Measurements from ENCODE around the gene GNG2. TPM values are rescaled to one million over a fixed set of nuclear protein-coding genes. Genes with fewer than 3 reads are reported as not detected.

GNG2 gene
- total and polyA plus RNA-seq, 2 donors (not counting 1 experiment from before 2014, with no cell fraction given) = 21.1 to 21.5 TPM

GRCh38 chr14:51869411-51870100 is 9.1 kb downstream of the GNG2 start:
- no peak overlapping the region for H2AFZ ChIP-seq (ENCODE audit: low read length)
- H3K4me3 ChIP-seq (replicated peaks in 1 of 4; ENCODE audit: control extremely low read depth in 1 of 4, insufficient read depth in 1 of 4, low read depth in 3 of 4, low read length in 4 of 4) = no peak overlapping the region
- H3K9ac ChIP-seq (ENCODE audit: insufficient read depth, low read length) = no peak overlapping the region
- no peak for DNase-seq (ENCODE audit: low read depth in 2 of 2)
- no peak for TF ChIP-seq EZH2 (IDR thresholded peaks at IDR 0.05; ENCODE audit: low read length, missing control alignments)
- TF ChIP-seq CTCF (conservative IDR thresholded peaks at IDR 0.05 in 1 of 2, IDR thresholded peaks at IDR 0.05 in 1 of 2; ENCODE audit: low read depth in 1 of 2, low read length in 2 of 2) = no peak
- H3K27ac ChIP-seq (ENCODE audit: insufficient read depth, low read length) = no peak overlapping the region
- no peaks in the 10 kb centered on the region for H3K36me3 ChIP-seq (ENCODE audit: control insufficient read depth, insufficient read depth, low read length)
- H3K4me1 ChIP-seq (ENCODE audit: control insufficient read depth, extremely low read depth, insufficient read depth, low read length) = peaks cover 10% of the 10 kb centered on the region
- no peaks in the 10 kb centered on the region for H3K79me2 ChIP-seq (ENCODE audit: control insufficient read depth, insufficient read depth, low read length)
- no peaks in the 10 kb centered on the region for H3K27me3 ChIP-seq (ENCODE audit: control insufficient read depth, insufficient read depth, low read length)
- no peaks in the 10 kb centered on the region for H4K20me1 ChIP-seq (ENCODE audit: control insufficient read depth, extremely low read depth, insufficient read depth, low read length)
- no peaks in the 10 kb centered on the region for H3K9me3 ChIP-seq (ENCODE audit: control insufficient read depth, insufficient read depth, low read depth, low read length)
- no peak overlapping the region for H3K4me2 ChIP-seq (ENCODE audit: extremely low read depth, insufficient read depth, low read length)

- Histone ChIP-seq H3K9me3 (ENCODE audit: control insufficient read depth, insufficient read depth, low read depth, low read length) (no peaks in the 10 kb centered on the region), H4K20me1 (ENCODE audit: control insufficient read depth, extremely low read depth, insufficient read depth, low read length) (no peaks in the 10 kb centered on the region), H2AFZ (ENCODE audit: low read length) (no peak overlapping the region), H3K4me3 (replicated peaks in 1 of 4; ENCODE audit: control extremely low read depth in 1 of 4, insufficient read depth in 1 of 4, low read depth in 3 of 4, low read length in 4 of 4) (no peak overlapping the region), H3K27ac (ENCODE audit: insufficient read depth, low read length) (no peak overlapping the region), H3K9ac (ENCODE audit: insufficient read depth, low read length) (no peak overlapping the region), H3K27me3 (ENCODE audit: control insufficient read depth, insufficient read depth, low read length) (no peaks in the 10 kb centered on the region), H3K4me2 (ENCODE audit: extremely low read depth, insufficient read depth, low read length) (no peak overlapping the region), H3K79me2 (ENCODE audit: control insufficient read depth, insufficient read depth, low read length) (no peaks in the 10 kb centered on the region), H3K36me3 (ENCODE audit: control insufficient read depth, insufficient read depth, low read length) (no peaks in the 10 kb centered on the region), H3K4me1 (ENCODE audit: control insufficient read depth, extremely low read depth, insufficient read depth, low read length) (peaks cover 10% of the 10 kb centered on the region)
- TF ChIP-seq CTCF (conservative IDR thresholded peaks at IDR 0.05 in 1 of 2, IDR thresholded peaks at IDR 0.05 in 1 of 2; ENCODE audit: low read depth in 1 of 2, low read length in 2 of 2) (no peak), EZH2 (IDR thresholded peaks at IDR 0.05; ENCODE audit: low read length, missing control alignments) (no peak)
- DNase-seq (ENCODE audit: low read depth in 2 of 2) = no peak
Measured at GRCh38 chr14:51870606-51871005, 10.2 kb downstream of the GNG2 start.

GRCh38 chr14:51871846-51872245 is 11.4 kb downstream of the GNG2 start:
- H3K79me2 ChIP-seq (ENCODE audit: control insufficient read depth, insufficient read depth, low read length) = no peaks in the 10 kb centered on the region
- H2AFZ ChIP-seq (ENCODE audit: low read length) = no peak overlapping the region
- no peak overlapping the region for H3K9ac ChIP-seq (ENCODE audit: insufficient read depth, low read length)
- no peak overlapping the region for H3K4me3 ChIP-seq (replicated peaks in 1 of 4; ENCODE audit: control extremely low read depth in 1 of 4, insufficient read depth in 1 of 4, low read depth in 3 of 4, low read length in 4 of 4)
- no peak overlapping the region for H3K27ac ChIP-seq (ENCODE audit: insufficient read depth, low read length)
- no peaks in the 10 kb centered on the region for H4K20me1 ChIP-seq (ENCODE audit: control insufficient read depth, extremely low read depth, insufficient read depth, low read length)
- H3K36me3 ChIP-seq (ENCODE audit: control insufficient read depth, insufficient read depth, low read length) = no peaks in the 10 kb centered on the region
- H3K4me1 ChIP-seq (ENCODE audit: control insufficient read depth, extremely low read depth, insufficient read depth, low read length) = peaks cover 10% of the 10 kb centered on the region
- H3K9me3 ChIP-seq (ENCODE audit: control insufficient read depth, insufficient read depth, low read depth, low read length) = no peaks in the 10 kb centered on the region
- H3K27me3 ChIP-seq (ENCODE audit: control insufficient read depth, insufficient read depth, low read length) = no peaks in the 10 kb centered on the region
- DNase-seq (ENCODE audit: low read depth in 2 of 2) = no peak
- no peak overlapping the region for H3K4me2 ChIP-seq (ENCODE audit: extremely low read depth, insufficient read depth, low read length)
- TF ChIP-seq EZH2 (IDR thresholded peaks at IDR 0.05; ENCODE audit: low read length, missing control alignments) = no peak
- TF ChIP-seq CTCF (conservative IDR thresholded peaks at IDR 0.05 in 1 of 2, IDR thresholded peaks at IDR 0.05 in 1 of 2; ENCODE audit: low read depth in 1 of 2, low read length in 2 of 2) = no peak
